Suprapubic skin (tissue), 4 donors: ENCODE results near the gene FCHO2. TPM values are rescaled to one million over a fixed set of nuclear protein-coding genes. Genes with fewer than 3 reads are reported as not detected.

Experiments
- DNase-seq, 2 donors: peaks; one replicate each; pipeline ENCODE4 v3.0.0-alpha.2; 2019; ENCODE audit warnings: low spot score in 2 of 2
- H3K27ac ChIP-seq: fragments of 200-600 bp; sonication (generic); one replicate; pipeline ENCODE4 v1.5.1; 2019
- H3K27me3 ChIP-seq: fragments of 200-600 bp; sonication (generic); one replicate; pipeline ENCODE4 v1.5.1; 2019
- H3K36me3 ChIP-seq: fragments of 200-600 bp; sonication (generic); one replicate; pipeline ENCODE4 v1.5.1; 2019
- H3K4me1 ChIP-seq: fragments of 200-600 bp; sonication (generic); one replicate; pipeline ENCODE4 v1.5.1; 2019
- H3K4me3 ChIP-seq: fragments of 200-600 bp; sonication (generic); one replicate; pipeline ENCODE4 v1.5.1; 2019; ENCODE audit warnings: mild to moderate bottlenecking
- H3K9me3 ChIP-seq: fragments of 200-600 bp; sonication (generic); one replicate; pipeline ENCODE4 v1.5.1; 2019
- CTCF ChIP-seq, 2 donors: fragments of 200-600 bp in 1 of 2; fragments of 450-650 bp in 1 of 2; sonication (generic) in 1 of 2; IDR thresholded peaks; one replicate each; pipeline ENCODE4 v1.5.1; 2016 to 2019; ENCODE audit warnings: antibody characterized with exemption in 2 of 2, mild to moderate bottlenecking in 1 of 2, moderate library complexity in 1 of 2
- EP300 ChIP-seq: sonication (generic); formaldehyde crosslinking; IDR thresholded peaks from one replicate; pipeline ENCODE4 v1.6.1; 2017; ENCODE audit warnings: antibody characterized with exemption
- POLR2A ChIP-seq, 2 donors: fragments of 450-650 bp; IDR thresholded peaks; one replicate each; pipeline ENCODE4 v1.6.1; 2017; ENCODE audit warnings: antibody characterized with exemption in 2 of 2, mild to moderate bottlenecking in 2 of 2, moderate library complexity in 2 of 2
- POLR2AphosphoS5 ChIP-seq, 3 donors: sonication (generic); formaldehyde crosslinking; IDR thresholded peaks; one replicate each; pipeline ENCODE4 v1.6.1; 2017; ENCODE audit warnings: antibody characterized with exemption in 3 of 3
- WGBS: methylation state at CpG from one replicate; pipeline ENCODE4 v1.1.5; 2018; 5-methylcytosine and 5-hydroxymethylcytosine counted together
- total RNA-seq, 4 donors: library from RNA; depleted of rRNA; stranded (reverse); fragments of >200 nt; gene quantifications; one replicate each; pipeline ENCODE4 v1.1.0, GENCODE V29; 2016

Gene FCHO2
- total RNA-seq, 4 donors from 2014 or later, result 24.7 to 46.2 (median 34.8) TPM

GRCh38 chr5:73137563-73138530 is 182.0 kb downstream of the FCHO2 start:
- Histone ChIP-seq H3K27me3 (peaks cover 3% of the 10 kb centered on the region), H3K27ac (no peak overlapping the region), H3K9me3 (no peaks in the 10 kb centered on the region), H3K36me3 (no peaks in the 10 kb centered on the region), H3K4me3 (no peak overlapping the region), H3K4me1 (no peaks in the 10 kb centered on the region)
- 59% methylated on average over 10 of the region's 10 CpGs for WGBS
- TF ChIP-seq POLR2AphosphoS5 (IDR thresholded peaks at IDR 0.05) (no peak), CTCF (IDR thresholded peaks at IDR 0.05) (no peak), POLR2A (IDR thresholded peaks at IDR 0.05) (no peak), EP300 (no peak)
- no peak for DNase-seq

- no peak for DNase-seq
- H3K4me3 ChIP-seq, result no peak overlapping the region
- WGBS, result 69% methylated on average over 3 of the region's 3 CpGs
- no peaks in the 10 kb centered on the region for H3K36me3 ChIP-seq
- no peak overlapping the region for H3K27ac ChIP-seq
- peaks cover 3% of the 10 kb centered on the region for H3K27me3 ChIP-seq
- H3K9me3 ChIP-seq, result no peaks in the 10 kb centered on the region
- TF ChIP-seq POLR2A (IDR thresholded peaks at IDR 0.05), result no peak
- TF ChIP-seq CTCF (IDR thresholded peaks at IDR 0.05), result no peak
- no peak for TF ChIP-seq POLR2AphosphoS5 (IDR thresholded peaks at IDR 0.05)
- TF ChIP-seq EP300, result no peak
- H3K4me1 ChIP-seq, result no peaks in the 10 kb centered on the region
These were observed 183.6 kb downstream of the FCHO2 start for GRCh38 chr5:73139485-73139884.

Other genes starting within 250 kb of the FCHO2 start
- 10 to 100 TPM; 40.7 to 81.0 (median 51.2) TPM for gene TNPO1, start 139.4 kb upstream of the FCHO2 start, total RNA-seq
- 1 to 10 TPM in 3 of 4 donors, not detected in 1; 1.1 to 1.7 (median 1.5) TPM for gene TMEM171, start 164.5 kb downstream of the FCHO2 start, total RNA-seq
- gene TMEM174, start 217.2 kb downstream of the FCHO2 start, total RNA-seq, result not detected